Measurements from ENCODE around the gene PPP2R2C. TPM values are rescaled to one million over a fixed set of nuclear protein-coding genes. Genes with fewer than 3 reads are reported as not detected.

PPP2R2C gene
- total and polyA plus RNA-seq, 2 of the 4 experiments (the other 2 are of a cell fraction), result 0.03 TPM; not detected in 1

- no CpG with 5 or more reads among the region's 7 CpGs for WGBS, 2 experiments (ENCODE audit: extremely low coverage in 2 of 2, insufficient read length in 1 of 2)
- Histone ChIP-seq H2AK9ac (replicated peaks; ENCODE audit: low read depth, low read length, poor library complexity) (no peak overlapping the region), H3K14ac (replicated peaks; ENCODE audit: low read depth, low read length) (no peak overlapping the region), H4K8ac (ENCODE audit: low read depth in 2 of 2, low read length in 2 of 2) (no peak overlapping the region), H3K27ac (ENCODE audit: insufficient read depth, low read length) (no peak overlapping the region), H3K4me1 (ENCODE audit: control insufficient read depth, insufficient read depth, low read length) (no peaks in the 10 kb centered on the region), H2BK120ac (ENCODE audit: low read depth, low read length) (no peak overlapping the region), H2AFZ (replicated peaks; ENCODE audit: low read length, poor library complexity) (no peak overlapping the region), H3K9ac (ENCODE audit: low read depth, low read length) (no peak overlapping the region), H3K23ac (ENCODE audit: low read depth, low read length) (no peak overlapping the region), H2BK15ac (ENCODE audit: low read depth, low read length) (no peak overlapping the region), H3K9me1 (ENCODE audit: insufficient read depth, low read length) (no peaks in the 10 kb centered on the region), H3K18ac (ENCODE audit: low read depth, low read length) (no peak overlapping the region), H2BK20ac (ENCODE audit: low read depth, low read length) (no peak overlapping the region), H2AK5ac (ENCODE audit: low read depth, low read length) (no peak overlapping the region), H3K79me1 (ENCODE audit: low read depth in 1 of 2, low read length in 2 of 2) (no peaks in the 10 kb centered on the region), H3K27me3 (ENCODE audit: control insufficient read depth, insufficient read depth, low read length) (peaks cover 9% of the 10 kb centered on the region; the same call in 1 of the 2 replicates), H3K9me3 (ENCODE audit: control insufficient read depth, insufficient read depth, low read length) (no peaks in the 10 kb centered on the region), H4K5ac (ENCODE audit: low read depth, low read length) (no peak overlapping the region), H2BK5ac (ENCODE audit: low read depth, low read length, poor library complexity, severe bottlenecking) (no peak overlapping the region), H4K20me1 (ENCODE audit: insufficient read depth, low read length) (no peaks in the 10 kb centered on the region), H3K4ac (ENCODE audit: low read depth, low read length) (no peak overlapping the region), H3K36me3 (ENCODE audit: control insufficient read depth, insufficient read depth, low read length) (no peaks in the 10 kb centered on the region), H4K91ac (ENCODE audit: insufficient read depth, low read depth, low read length) (no peak overlapping the region), H3K4me3 (ENCODE audit: insufficient read depth, low read depth, low read length) (no peak overlapping the region), H3K4me2 (ENCODE audit: low read depth, low read length) (no peak overlapping the region), H3K56ac (ENCODE audit: extremely low read depth, insufficient read depth, low read length) (no peak overlapping the region)
- ATAC-seq (ENCODE audit: low read depth) (no peak), DNase-seq (no peak)
- dilution Hi-C loops (cut with HindIII; ENCODE audit: low sequenced_read_pairs, unreplicated experiment), result no loop called here
- CTCF ChIA-PET, result no interaction called here
- no peak for TF ChIP-seq BHLHE40 (IDR thresholded peaks at IDR 0.05; ENCODE audit: low read depth, low read length)
- no peak for TF ChIP-seq USF2 (IDR thresholded peaks at IDR 0.05; ENCODE audit: low read depth, low read length)
- no peak for TF ChIP-seq NFE2L2 (IDR thresholded peaks at IDR 0.05; ENCODE audit: low read depth, low read length)
- no peak for TF ChIP-seq ELK1 (IDR thresholded peaks at IDR 0.05; ENCODE audit: borderline replicate concordance, low read depth, low read length)
- in situ Hi-C loops (cut with MboI; ENCODE audit: low sequenced_read_pairs), result loop anchor here (25.0 kb wide), 1 partner anchor 404 kb away; no protein-coding TSS in a partner anchor
- intact Hi-C loops (cut with micrococcal nuclease), result no loop called here
- BruUV-seq (replicated peaks), result no TSS peak
- POLR2A ChIA-PET (ENCODE audit: unreplicated experiment), result no interaction called here
Measured at GRCh38 chr4:6441758-6442157, 30.7 kb downstream of the PPP2R2C start.

Data from IMR-90 (cell line).